IMR-90 (cell line): ENCODE data around the gene SOSTDC1. TPM values are rescaled to one million over a fixed set of nuclear protein-coding genes. Genes with fewer than 3 reads are reported as not detected.

Source experiments
- ATAC-seq: fragments of 200-7000 bp; cut with Tn5 transposase; 2 replicates; pipeline ENCODE4 v1.9.1; 2020; ENCODE audit warnings: low read depth, mild to moderate bottlenecking, moderate library complexity
- BruUV-seq: library from RNA; stranded (reverse); fragments of 400-500 nt; replicated peaks from 2 replicates; lab custom pipeline; 2021; lab: Mats Ljungman, UMichigan
- CTCF ChIA-PET: fragments of 300-600 bp; formaldehyde crosslinking; extraction: SDS; loops from one replicate; lab custom pipeline; 2021; ENCODE audit warnings: antibody characterized with exemption; lab: Yijun Ruan, JAX
- POLR2A ChIA-PET: fragments of 300-600 bp; sonication (Branson Sonifier 250); formaldehyde crosslinking; loops from one replicate; lab custom pipeline; 2022; ENCODE audit warnings: antibody characterized with exemption; ENCODE audit not compliant: unreplicated experiment; lab: Charles Lee
- DNase-seq: peaks from one replicate; pipeline ENCODE4 v3.0.0; 2013
- H2AFZ ChIP-seq: replicated peaks from 2 replicates; pipeline ENCODE3; 2013; ENCODE audit warnings: low read length, mild to moderate bottlenecking; ENCODE audit not compliant: poor library complexity
- H2AK5ac ChIP-seq: 2 replicates; pipeline ENCODE4 v1.6.1; 2013; ENCODE audit warnings: low read depth, low read length, inconsistent platforms
- H2AK9ac ChIP-seq: replicated peaks from 2 replicates; pipeline ENCODE3; 2013; ENCODE audit warnings: mild to moderate bottlenecking, low read depth, low read length, moderate library complexity; ENCODE audit not compliant: poor library complexity
- H2BK120ac ChIP-seq: 2 replicates; pipeline ENCODE4 v1.6.1; 2013; ENCODE audit warnings: low read depth, low read length, inconsistent platforms
- H2BK15ac ChIP-seq: 3 replicates; pipeline ENCODE4 v1.6.1; 2013; ENCODE audit warnings: low read depth, low read length, inconsistent platforms
- H2BK20ac ChIP-seq: 2 replicates; pipeline ENCODE4 v1.6.1; 2013; ENCODE audit warnings: low read depth, mild to moderate bottlenecking, inconsistent platforms, low read length, moderate library complexity
- H2BK5ac ChIP-seq: 2 replicates; pipeline ENCODE4 v1.6.1; 2013; ENCODE audit warnings: mild to moderate bottlenecking, low read depth, low read length, inconsistent platforms; ENCODE audit not compliant: poor library complexity, severe bottlenecking
- H3K14ac ChIP-seq: replicated peaks from 2 replicates; pipeline ENCODE4 v1.6.1; 2013; ENCODE audit warnings: low read depth, low read length, inconsistent platforms
- H3K18ac ChIP-seq: 2 replicates; pipeline ENCODE4 v1.6.1; 2013; ENCODE audit warnings: low read depth, low read length, control low read depth
- H3K23ac ChIP-seq: 2 replicates; pipeline ENCODE4 v1.6.1; 2013; ENCODE audit warnings: low read depth, low read length, inconsistent platforms
- H3K27ac ChIP-seq: 2 replicates; pipeline ENCODE4 v1.5.1; 2013; ENCODE audit warnings: mild to moderate bottlenecking, control low read depth, low read length; ENCODE audit not compliant: insufficient read depth
- H3K27me3 ChIP-seq: 2 replicates; pipeline ENCODE4 v1.6.1; 2013; ENCODE audit warnings: low read length; ENCODE audit not compliant: control insufficient read depth, insufficient read depth
- H3K36me3 ChIP-seq: 2 replicates; pipeline ENCODE4 v1.6.1; 2013; ENCODE audit warnings: low read length, mixed read lengths; ENCODE audit not compliant: control insufficient read depth, insufficient read depth
- H3K4ac ChIP-seq: 2 replicates; pipeline ENCODE4 v1.6.1; 2013; ENCODE audit warnings: low read depth, low read length, inconsistent platforms
- H3K4me1 ChIP-seq: 2 replicates; pipeline ENCODE4 v1.6.1; 2013; ENCODE audit warnings: low read length, mixed read lengths; ENCODE audit not compliant: control insufficient read depth, insufficient read depth
- H3K4me2 ChIP-seq: 2 replicates; pipeline ENCODE4 v1.6.1; 2013; ENCODE audit warnings: low read depth, mild to moderate bottlenecking, control low read depth, low read length, moderate library complexity
- H3K4me3 ChIP-seq: 2 replicates; pipeline ENCODE4 v1.5.1; 2013; ENCODE audit warnings: low read depth, mild to moderate bottlenecking, control low read depth, low read length, moderate library complexity; ENCODE audit not compliant: insufficient read depth
- H3K56ac ChIP-seq: 2 replicates; pipeline ENCODE4 v1.6.1; 2013; ENCODE audit warnings: low read length, inconsistent platforms; ENCODE audit not compliant: insufficient read depth; ENCODE audit errors: extremely low read depth
- H3K79me1 ChIP-seq, 2 experiments: 2 replicates each; pipeline ENCODE4 v1.6.1; 2013; ENCODE audit warnings: low read length in 2 of 2, inconsistent platforms in 1 of 2, low read depth in 1 of 2
- H3K9ac ChIP-seq: 2 replicates; pipeline ENCODE4 v1.6.1; 2013; ENCODE audit warnings: low read depth, low read length, control low read depth
- H3K9me1 ChIP-seq: 2 replicates; pipeline ENCODE4 v1.6.1; 2013; ENCODE audit warnings: low read length, inconsistent platforms; ENCODE audit not compliant: insufficient read depth
- H3K9me3 ChIP-seq: 2 replicates; pipeline ENCODE4 v1.6.1; 2013; ENCODE audit warnings: low read length; ENCODE audit not compliant: control insufficient read depth, insufficient read depth
- H4K20me1 ChIP-seq: 2 replicates; pipeline ENCODE4 v1.6.1; 2013; ENCODE audit warnings: low read length, inconsistent platforms; ENCODE audit not compliant: insufficient read depth
- H4K5ac ChIP-seq: 2 replicates; pipeline ENCODE4 v1.6.1; 2013; ENCODE audit warnings: mild to moderate bottlenecking, low read depth, low read length, control low read depth
- H4K8ac ChIP-seq, 2 experiments: 2 replicates each; pipeline ENCODE4 v1.6.1; 2013; ENCODE audit warnings: low read depth in 2 of 2, low read length in 2 of 2, control low read depth in 1 of 2, inconsistent platforms in 1 of 2
- H4K91ac ChIP-seq: 2 replicates; pipeline ENCODE4 v1.6.1; 2013; ENCODE audit warnings: low read depth, low read length, inconsistent platforms; ENCODE audit not compliant: insufficient read depth
- CEBPB ChIP-seq: IDR thresholded peaks from 2 replicates; pipeline ENCODE4 v1.6.1; 2012; ENCODE audit warnings: low read depth, low read length, improper control_type of control experiment
- ELK1 ChIP-seq: fragments of 150-350 bp; IDR thresholded peaks from 2 replicates; pipeline ENCODE4 v1.6.1; 2016; ENCODE audit warnings: low read depth, mild to moderate bottlenecking, low read length, moderate library complexity, borderline replicate concordance
- MAZ ChIP-seq: IDR thresholded peaks from 2 replicates; pipeline ENCODE4 v1.6.1; 2012; ENCODE audit warnings: low read depth, mild to moderate bottlenecking, low read length, improper control_type of control experiment, moderate library complexity, borderline replicate concordance
- POLR2A ChIP-seq: IDR thresholded peaks from 2 replicates; pipeline ENCODE4 v1.6.1; 2012; ENCODE audit warnings: mild to moderate bottlenecking, low read depth, low read length
- WGBS, 2 experiments: methylation state at CpG; one replicate each; pipeline versions ENCODE4 v1.1.5 to v1.1.7; 2013; ENCODE audit warnings: missing lambda C conversion rate in 2 of 2; ENCODE audit not compliant: insufficient read length in 1 of 2; ENCODE audit errors: extremely low coverage in 2 of 2; 5-methylcytosine and 5-hydroxymethylcytosine counted together
- dilution Hi-C: fragments of 300-500 bp; cut with HindIII; formaldehyde crosslinking; loops from one replicate; pipeline ENCODE4 v1.14.3; 2018; ENCODE audit warnings: low sequenced_read_pairs; ENCODE audit not compliant: unreplicated experiment
- in situ Hi-C: fragments of 300-500 bp; cut with MboI; formaldehyde crosslinking; loops from 3 replicates; pipeline ENCODE4 v1.14.3; 2019; ENCODE audit warnings: low sequenced_read_pairs, inconsistent platforms, mixed read lengths
- intact Hi-C: fragments of 100-400 bp; cut with micrococcal nuclease; formaldehyde crosslinking; loops from 2 replicates; pipeline ENCODE4 v1.10.0; 2022
- polyA plus RNA-seq, 3 experiments: library from polyadenylated mRNA; depleted of rRNA; stranded (reverse); fragments of >200 nt; gene quantifications; 2 replicates each; pipeline ENCODE4 v1.2.3, GENCODE V29; 2012; ENCODE audit warnings: low replicate concordance in 1 of 3
- total RNA-seq: library from RNA; depleted of rRNA; stranded (reverse); fragments of >200 nt; gene quantifications from 2 replicates; pipeline ENCODE4 v1.2.3, GENCODE V29; 2012

Gene SOSTDC1
- total and polyA plus RNA-seq, 2 of the 4 experiments (the other 2 are of a cell fraction), result 0.07 TPM; not detected in 1

DNA sequence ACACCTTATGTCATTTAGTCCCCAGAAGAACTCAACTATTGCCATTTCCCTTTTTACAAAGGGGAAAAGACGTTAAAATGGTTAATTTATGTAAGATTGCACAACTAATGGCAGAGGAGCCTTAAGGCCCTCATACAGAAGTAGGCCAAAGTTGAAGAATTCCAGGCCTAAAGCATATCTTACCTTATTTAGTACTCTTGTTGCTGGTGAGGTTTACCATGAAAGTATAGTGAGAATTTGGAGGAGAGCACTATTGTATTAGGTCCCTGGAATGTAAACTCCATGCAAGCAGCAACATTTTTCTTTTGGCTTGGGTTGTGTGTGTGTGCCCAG lies 43.5 kb downstream of the SOSTDC1 start:
- ChIA-PET CTCF (no interaction called here), POLR2A (no interaction called here)
- Histone ChIP-seq H2AFZ (peak overlapping the region; percentile 97), H4K5ac (peak overlapping the region; percentile 86), H2AK9ac (no peak overlapping the region), H2BK5ac (peak overlapping the region; percentile 86), H3K36me3 (no peaks in the 10 kb centered on the region), H3K9ac (peak overlapping the region; percentile 96; the same call in 1 of the 2 replicates), H3K23ac (peak overlapping the region; percentile 88), H3K4me2 (peak overlapping the region; percentile 71), H4K8ac (peak overlapping the region; percentile 91 to 99), H3K27me3 (no peaks in the 10 kb centered on the region), H2BK20ac (peak overlapping the region; percentile 95), H3K4ac (peak overlapping the region; percentile 95), H3K14ac (peak overlapping the region; percentile 68), H3K4me1 (peaks cover 11% of the 10 kb centered on the region), H3K4me3 (no peak overlapping the region), H3K9me3 (no peaks in the 10 kb centered on the region), H3K9me1 (peaks cover 8% of the 10 kb centered on the region), H4K91ac (peak overlapping the region; percentile 81), H3K27ac (peak overlapping the region; percentile 95; the same call in 1 of the 2 replicates), H3K79me1 (peaks cover 4 to 8% of the 10 kb centered on the region in 2 experiments; a peak in 2 of 4 replicates), H2AK5ac (0 out of 2 replicates have a peak overlapping the region, but pooled peaks have one; percentile 66), H2BK15ac (peak overlapping the region; percentile 81; the same call in 2 of the 3 replicates), H3K56ac (peak overlapping the region; percentile 93; the same call in 1 of the 2 replicates), H2BK120ac (peak overlapping the region; percentile 94), H3K18ac (peak overlapping the region; percentile 95), H4K20me1 (no peaks in the 10 kb centered on the region)
- DNase-seq (peak; percentile 64), ATAC-seq (peak; percentile 15; the same call in 1 of the 2 replicates)
- no TSS peak for BruUV-seq
- in situ Hi-C loops (no loop called here), dilution Hi-C loops (no loop called here), intact Hi-C loops (loop anchor here (10.0 kb wide), 1 partner anchor 493 kb away; no protein-coding TSS in a partner anchor)
- no peak for TF ChIP-seq POLR2A
- no peak for TF ChIP-seq ELK1
- TF ChIP-seq MAZ, result peak; percentile 22; the same call in 1 of the 2 replicates
- TF ChIP-seq CEBPB, result peak; percentile 91
- WGBS, 2 experiments, result no CpG with 5 or more reads among the region's 1 CpG
